Stimulated activated CD8-positive, alpha-beta memory T cell treated with anti-CD3 and anti-CD28 coated beads, Interleukin-7, amount 100 ng/mL, for 48 hours (primary cell): ENCODE measurements around the gene LMF2.

ENCODE experiments used
- DNase-seq, 2 donors: peaks; one replicate each; pipeline ENCODE4 v3.0.0-alpha.2; 2020; ENCODE audit warnings: low read depth in 1 of 2; ENCODE audit errors: extremely low read depth in 1 of 2

LMF2 gene

DNA sequence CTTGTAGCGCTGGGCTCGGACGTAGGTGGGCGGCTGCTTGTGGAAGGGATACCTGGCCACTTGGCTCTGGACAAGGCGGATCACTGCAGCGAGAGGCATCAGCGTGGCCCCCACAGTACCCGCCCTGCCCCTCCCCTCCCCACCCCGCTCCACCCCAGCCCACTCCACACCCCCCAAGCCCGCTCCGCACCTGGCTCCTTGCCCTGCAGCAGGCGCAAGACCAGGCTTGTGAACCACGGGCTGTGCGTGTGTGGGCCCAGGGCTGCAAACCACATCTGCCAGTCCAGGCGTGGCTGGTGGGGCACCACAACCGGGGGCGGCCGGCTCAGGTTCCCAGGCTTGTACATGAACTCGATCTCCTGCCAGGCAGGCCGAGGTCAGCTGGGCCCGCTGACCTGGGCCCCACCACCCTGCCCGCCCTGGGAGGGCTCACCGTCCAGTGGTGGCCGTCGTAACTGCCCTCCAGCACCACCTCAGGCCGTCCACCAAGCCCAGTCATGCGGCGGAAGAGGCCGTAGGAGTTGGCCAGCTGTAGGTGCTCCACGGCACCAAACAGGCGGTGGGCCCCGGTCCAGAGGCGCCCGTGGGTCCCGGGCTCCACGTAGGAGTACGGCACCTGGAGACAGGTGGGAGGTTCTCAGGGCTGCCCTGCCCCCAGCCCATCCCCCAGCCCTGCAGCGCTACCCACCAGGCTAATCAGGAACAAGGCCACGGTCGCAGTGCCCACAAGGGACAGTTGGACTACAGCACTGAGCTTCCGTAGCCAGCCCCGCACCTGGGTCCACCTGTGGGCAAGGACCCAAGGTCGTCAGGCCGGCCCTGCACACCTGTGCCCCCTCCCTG, 2.9 kb downstream of the LMF2 start:
- DNase-seq: no peak

DNA sequence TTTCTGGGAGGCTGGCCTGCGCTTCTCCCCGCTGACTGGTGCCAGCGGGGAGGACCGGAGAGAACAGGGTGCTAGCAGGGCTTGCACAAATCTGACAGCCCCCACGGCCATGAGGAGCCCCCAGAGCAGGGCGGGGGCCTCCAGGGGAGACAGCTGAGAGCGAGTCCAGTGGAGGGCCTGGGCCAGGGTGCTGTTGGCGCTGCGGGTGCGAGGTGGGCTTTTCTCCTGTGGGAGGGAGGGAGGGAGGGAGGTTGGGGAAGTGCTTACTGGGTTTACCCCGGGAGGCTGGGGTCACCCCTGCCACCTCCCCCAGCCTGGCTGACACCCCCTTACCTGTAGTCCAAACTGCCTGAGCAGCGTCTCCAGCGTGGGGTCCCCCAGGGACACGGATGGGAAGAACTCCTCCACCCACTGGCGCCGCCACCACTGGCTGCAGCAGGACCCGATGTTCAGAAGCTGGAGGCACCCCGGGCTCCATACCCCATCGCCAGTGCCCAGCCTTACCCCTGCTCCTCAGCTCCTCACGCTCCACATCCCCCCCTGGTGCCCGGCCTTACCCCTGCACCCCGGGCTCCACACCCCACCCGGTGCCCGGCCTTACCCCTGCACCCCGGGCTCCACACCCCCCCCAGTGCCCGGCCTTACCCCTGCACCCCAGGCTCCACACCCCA, 3.9 kb downstream of the LMF2 start:
- no peak for DNase-seq

- DNase-seq: no peak
Measured at GRCh38 chr22:50502628-50503474, 4.7 kb downstream of the LMF2 start.

DNA sequence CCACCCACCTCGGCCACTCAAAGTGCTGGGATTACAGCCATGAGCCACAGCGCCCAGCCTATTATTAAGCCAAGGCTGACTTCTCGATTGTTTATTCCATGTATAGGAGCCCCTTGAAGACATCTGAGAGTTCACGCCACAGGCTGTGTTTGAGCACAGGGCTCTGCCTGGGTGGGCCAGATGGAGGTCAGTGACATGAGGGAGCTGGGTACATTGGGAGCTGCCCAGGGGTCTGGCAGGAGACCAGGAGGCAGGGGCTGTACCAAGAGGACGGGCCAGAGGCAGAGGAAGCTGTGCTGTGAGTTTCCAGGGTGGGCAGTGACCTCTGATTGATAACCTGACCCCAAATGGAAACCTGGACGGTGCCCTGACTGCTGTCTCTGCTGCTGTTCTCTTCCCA, 5.4 kb downstream of the LMF2 start:
- DNase-seq: no peak

GRCh38 chr22:50500452-50500851, 7.0 kb downstream of the LMF2 start:
- DNase-seq: no peak

DNA sequence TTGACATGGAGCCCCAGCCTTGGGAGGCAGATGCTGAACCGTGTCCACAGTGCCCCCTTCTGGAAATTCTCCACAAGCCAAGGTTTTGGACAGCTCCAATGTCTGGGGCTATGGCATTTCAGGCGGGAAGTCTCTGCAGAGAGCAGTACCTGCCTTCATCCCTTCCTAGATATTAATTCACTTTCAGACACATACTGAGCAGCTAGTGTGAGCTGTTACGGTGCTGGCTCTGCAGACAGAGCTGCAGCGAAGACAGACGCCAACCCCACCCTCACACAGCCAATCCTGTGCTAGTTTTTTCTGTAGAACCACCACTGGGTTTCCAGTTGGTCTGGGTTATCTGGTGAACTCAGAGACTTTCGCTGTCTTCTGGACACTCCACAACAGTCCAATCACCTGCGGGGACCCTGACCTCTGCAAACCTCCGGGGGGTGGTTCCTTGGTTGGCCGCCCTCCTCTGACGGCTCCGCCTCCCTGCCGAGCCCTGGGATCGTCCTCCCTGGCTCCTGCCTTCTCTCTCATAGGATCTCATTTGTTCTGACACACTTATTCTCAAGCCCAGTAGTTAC, 9.1 kb downstream of the LMF2 start:
- peak in 1 of 2 donors; percentile 56 for DNase-seq

DNA sequence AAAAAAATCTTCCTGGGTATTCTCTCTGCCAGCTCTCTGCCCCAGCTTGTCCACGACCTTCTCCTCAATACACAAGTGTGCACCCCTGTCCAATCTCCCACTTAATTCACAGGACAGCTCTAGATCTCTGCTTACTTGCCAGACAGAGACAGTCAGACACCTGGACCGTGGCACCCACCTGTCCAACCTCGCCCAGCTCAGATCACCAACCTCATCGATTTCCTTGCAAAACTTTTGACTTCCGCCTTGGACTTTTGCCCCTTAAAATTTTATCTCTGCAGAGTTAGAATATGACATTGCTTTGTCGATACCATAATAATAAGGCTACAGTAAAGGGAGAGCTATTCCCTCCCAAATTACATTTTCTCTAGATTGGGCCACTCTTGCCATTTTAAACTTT, 10.4 kb downstream of the LMF2 start:
- DNase-seq: no peak

GRCh38 chr22:50490531-50491308, 16.8 kb downstream of the LMF2 start:
- DNase-seq: no peak

- no peak for DNase-seq
Measured at GRCh38 chr22:50489363-50490243, 17.9 kb downstream of the LMF2 start.

GRCh38 chr22:50488886-50489285, 18.6 kb downstream of the LMF2 start:
- DNase-seq: no peak

DNA sequence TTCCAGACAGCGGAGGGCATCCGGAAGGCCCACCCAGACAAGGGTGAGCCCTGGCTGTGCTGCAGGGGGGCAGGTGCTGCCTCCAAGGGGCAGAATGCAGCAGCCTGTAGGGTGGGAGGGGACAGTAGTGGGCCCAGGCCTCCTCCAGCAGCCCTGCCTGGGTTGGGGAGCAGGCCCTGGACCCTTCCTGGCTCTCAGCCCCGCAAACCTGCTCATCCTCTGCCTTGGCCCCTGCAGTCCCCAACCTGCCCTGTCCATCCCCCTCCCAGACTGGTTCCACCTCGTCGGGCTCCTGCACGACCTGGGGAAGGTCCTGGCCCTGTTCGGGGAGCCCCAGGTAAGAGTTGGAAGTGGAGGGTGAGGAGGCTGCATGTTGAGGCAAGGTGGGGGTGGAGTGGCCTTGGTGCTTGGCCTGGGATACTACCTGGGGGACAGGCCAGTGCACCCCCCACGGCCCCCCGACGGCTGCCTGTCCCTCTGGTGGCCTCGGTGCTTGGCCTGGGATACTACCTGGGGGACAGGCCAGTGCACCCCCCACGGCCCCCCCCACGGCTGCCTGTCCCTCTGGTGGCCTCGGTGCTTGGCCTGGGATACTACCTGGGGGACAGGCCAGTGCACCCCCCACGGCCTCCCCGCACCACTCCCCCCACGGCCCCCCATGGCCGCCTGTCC, 19.4 kb downstream of the LMF2 start:
- DNase-seq: no peak

GRCh38 chr22:50487290-50488005, 20.1 kb downstream of the LMF2 start:
- no peak for DNase-seq

DNA sequence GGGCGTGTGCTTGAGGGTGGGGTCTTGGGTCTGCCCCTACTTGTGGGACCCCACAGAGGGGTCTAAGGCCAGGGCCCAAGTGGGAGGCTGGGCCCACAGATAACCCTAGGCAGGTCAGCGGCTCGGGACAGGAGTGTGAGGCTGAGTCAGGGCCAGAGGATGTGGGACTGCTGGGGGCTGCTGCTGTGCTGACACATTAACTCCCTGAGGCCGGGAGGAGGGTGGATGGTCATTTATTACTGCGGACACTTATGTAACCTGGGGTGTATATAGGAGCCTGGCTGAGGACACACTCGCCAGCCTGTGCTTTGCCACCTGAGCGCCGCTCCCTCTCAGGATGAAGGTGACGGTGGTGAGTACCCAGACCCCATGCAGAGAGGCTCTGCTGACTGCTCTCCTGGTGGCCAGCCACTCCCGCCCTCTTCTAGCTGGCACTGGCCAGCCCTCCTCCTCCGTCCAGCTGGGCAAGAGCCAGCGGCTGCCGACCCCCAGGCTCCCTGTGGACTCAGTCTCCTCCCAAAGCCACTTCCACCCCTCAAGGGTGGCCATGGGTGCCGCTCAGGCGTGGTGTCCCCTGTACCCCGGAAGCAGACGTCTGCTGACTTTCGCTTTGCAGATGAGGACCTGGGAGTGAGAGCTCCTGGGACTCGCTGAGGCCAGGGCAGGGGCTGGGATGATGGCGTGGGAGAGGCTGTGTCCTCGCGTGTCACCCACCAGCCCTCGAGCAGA, 20.8 kb downstream of the LMF2 start, which contains the start of gene MIOX:
Gene MIOX (plus strand): TSS at position 299 of the 729 bp plus-strand sequence. CDS start 39 bp downstream, at position 338.
- DNase-seq: no peak

- no peak for DNase-seq
Measured at GRCh38 chr22:50485221-50486131, 22.0 kb downstream of the LMF2 start.

GRCh38 chr22:50483977-50484853, 23.3 kb downstream of the LMF2 start:
- no peak for DNase-seq
